T-helper 17 cell (primary cell): ENCODE data around the gene PRRG4. TPM values are rescaled to one million over a fixed set of nuclear protein-coding genes. Genes with fewer than 3 reads are reported as not detected.
"Not testable (repeated sequence)": the region's sequence is repeated elsewhere in the genome, so short reads cannot be mapped to it uniquely, and the experiment has no call there.

Source experiments
- ATAC-seq: fragments of 150-1000 bp; cut with Tn5 transposase; 2 replicates; pipeline ENCODE4 v1.10.0; 2021; ENCODE audit warnings: mild to moderate bottlenecking, moderate library complexity
- DNase-seq, 3 donors: peaks; one replicate each; pipeline versions ENCODE4 v3.0.0 to v3.0.0-alpha.2; 2020 to 2021
- H3K9me3 ChIP-seq: one replicate; pipeline ENCODE4 v1.7.0; 2013; ENCODE audit warnings: low read length, mild to moderate bottlenecking; ENCODE audit not compliant: control insufficient read depth, poor library complexity, severe bottlenecking
- H3K27ac Mint-ChIP-seq: one replicate; pipeline ENCODE4 v1.8.0; 2022; ENCODE audit warnings: mild to moderate bottlenecking, moderate library complexity, mixed read lengths
- H3K27me3 Mint-ChIP-seq: one replicate; pipeline ENCODE4 v1.8.0; 2022; ENCODE audit warnings: mixed read lengths
- H3K36me3 Mint-ChIP-seq: one replicate; pipeline ENCODE4 v1.8.0; 2022; ENCODE audit warnings: low read depth, mixed read lengths
- H3K4me1 Mint-ChIP-seq: one replicate; pipeline ENCODE4 v1.8.0; 2022; ENCODE audit warnings: mild to moderate bottlenecking, mixed read lengths
- H3K4me3 Mint-ChIP-seq: one replicate; pipeline ENCODE4 v1.8.0; 2022; ENCODE audit warnings: mild to moderate bottlenecking, moderate library complexity, mixed read lengths
- total RNA-seq, 4 donors: library from RNA in 2 of 4; stranded (reverse) in 2 of 4; gene quantifications; one replicate each; pipeline ENCODE4 v1.2.3 and lab custom pipeline; 2022 to 2026

Gene PRRG4
- total RNA-seq, 2 donors from 2014 or later, result 0.07 TPM; not detected in 1

DNA sequence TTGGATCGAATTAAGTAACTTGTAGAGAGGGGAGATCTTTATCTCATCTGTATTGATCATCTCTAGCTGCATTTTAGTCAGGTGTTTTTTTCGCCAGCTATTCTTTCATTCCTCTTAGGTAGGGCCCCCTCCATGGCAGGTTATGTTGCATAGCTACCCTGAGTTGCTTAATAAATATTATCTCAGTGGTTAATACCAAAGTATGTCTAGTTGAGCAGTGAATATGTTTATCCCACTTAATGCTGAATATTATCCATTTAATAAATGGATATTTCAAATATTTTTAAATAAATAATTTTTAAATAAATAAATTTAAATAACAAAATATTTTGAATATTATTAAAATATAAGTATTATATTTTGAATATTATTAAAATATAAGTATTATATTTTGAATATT, 9.6 kb downstream of the PRRG4 start:
- peaks cover 23% of the 10 kb centered on the region for H3K27me3 Mint-ChIP-seq
- no peaks in the 10 kb centered on the region for H3K9me3 ChIP-seq
- no peaks in the 10 kb centered on the region for H3K4me1 Mint-ChIP-seq
- H3K4me3 Mint-ChIP-seq, result no peak overlapping the region
- ATAC-seq, result no peak
- no peak overlapping the region for H3K27ac Mint-ChIP-seq
- H3K36me3 Mint-ChIP-seq, result no peaks in the 10 kb centered on the region
- no peak for DNase-seq

DNA sequence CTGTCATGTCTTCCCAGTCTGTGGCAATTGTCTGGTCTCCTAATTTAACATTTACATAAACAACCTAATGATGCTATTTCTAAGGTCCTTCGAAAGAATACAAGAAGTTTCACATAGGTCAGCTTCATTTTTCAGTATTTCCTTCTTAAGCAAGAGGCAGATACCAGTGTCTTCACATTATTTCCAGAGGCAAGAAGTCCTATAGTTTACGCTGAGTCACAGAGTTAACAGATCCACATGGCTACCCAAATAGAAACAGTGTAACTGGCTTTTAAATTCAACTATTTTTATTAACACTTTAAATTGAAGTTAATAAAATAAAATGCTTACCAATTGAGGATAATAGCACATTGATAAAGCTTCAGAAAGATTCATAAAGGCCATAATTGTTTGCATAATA, 10.9 kb downstream of the PRRG4 start:
- H3K27ac Mint-ChIP-seq, result no peak overlapping the region
- H3K27me3 Mint-ChIP-seq, result peaks cover 29% of the 10 kb centered on the region
- no peaks in the 10 kb centered on the region for H3K9me3 ChIP-seq
- ATAC-seq (no peak), DNase-seq (no peak)
- H3K4me3 Mint-ChIP-seq, result no peak overlapping the region
- H3K36me3 Mint-ChIP-seq, result no peaks in the 10 kb centered on the region
- no peaks in the 10 kb centered on the region for H3K4me1 Mint-ChIP-seq

DNA sequence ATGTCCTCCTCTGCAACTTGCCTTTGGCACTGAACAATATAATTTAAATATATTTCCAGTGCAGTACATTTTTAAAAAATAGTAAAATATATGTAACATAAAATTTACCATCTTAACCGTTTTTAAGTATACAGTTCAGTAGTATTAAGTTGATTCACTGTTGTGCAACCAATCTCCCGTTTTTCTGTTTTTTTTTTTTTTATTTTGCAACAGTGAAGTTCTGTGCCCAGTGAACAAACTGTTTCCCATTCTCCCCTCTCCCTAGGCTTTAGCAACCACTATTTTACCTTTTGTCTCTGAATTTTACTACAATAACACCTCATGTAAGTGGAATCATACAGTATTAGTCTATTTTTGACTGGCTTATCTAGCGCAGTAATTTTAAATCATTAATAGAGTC, 13.8 kb downstream of the PRRG4 start:
- peaks cover 24% of the 10 kb centered on the region for H3K27me3 Mint-ChIP-seq
- H3K4me3 Mint-ChIP-seq, result no peak overlapping the region
- no peak overlapping the region for H3K27ac Mint-ChIP-seq
- H3K4me1 Mint-ChIP-seq, result no peaks in the 10 kb centered on the region
- DNase-seq, result no peak
- no peaks in the 10 kb centered on the region for H3K9me3 ChIP-seq
- H3K36me3 Mint-ChIP-seq, result no peaks in the 10 kb centered on the region
- no peak for ATAC-seq

DNA sequence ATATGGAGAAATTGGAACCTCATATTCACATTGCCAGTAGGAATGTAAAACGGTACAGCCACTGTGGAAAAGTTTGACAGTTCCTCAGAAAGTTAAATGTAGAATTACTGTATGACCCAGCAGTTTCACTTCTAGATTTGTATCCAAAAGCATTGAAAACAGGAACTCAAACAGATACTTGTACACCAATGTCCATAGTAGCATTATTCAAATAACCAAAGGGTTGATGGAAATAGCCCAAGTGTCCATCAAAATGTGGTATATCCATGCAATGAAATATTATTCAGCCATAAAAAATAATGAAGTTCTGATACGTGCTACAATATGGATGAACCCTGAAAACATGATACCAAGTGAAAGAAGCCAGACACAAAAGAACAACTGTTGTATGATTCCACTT, 17.8 kb downstream of the PRRG4 start:
- H3K27ac Mint-ChIP-seq, result no peak overlapping the region
- DNase-seq, result no peak

DNA sequence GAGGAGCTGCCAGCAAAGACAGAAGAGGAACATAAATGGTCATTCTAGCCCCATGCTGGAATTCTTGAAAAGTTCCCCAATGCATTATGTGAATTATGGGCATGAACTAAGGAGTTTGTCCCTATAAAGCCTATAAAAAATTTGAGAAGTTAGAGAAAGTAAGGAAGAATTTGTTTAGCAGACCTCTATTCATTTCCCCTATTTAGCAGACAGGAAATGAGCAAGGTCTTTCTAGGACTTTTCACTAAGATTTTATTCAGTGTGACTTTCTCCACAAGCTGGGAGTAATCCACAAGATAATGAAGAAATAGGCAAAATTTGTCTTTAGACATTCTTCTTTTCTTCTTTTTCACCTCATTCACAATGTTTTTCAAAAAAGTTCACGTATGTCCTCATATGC, 20.0 kb downstream of the PRRG4 start:
- Mint-ChIP-seq H3K4me3 (no peak overlapping the region), H3K36me3 (no peaks in the 10 kb centered on the region), H3K27me3 (peaks cover 36% of the 10 kb centered on the region), H3K4me1 (peaks cover 8% of the 10 kb centered on the region), H3K27ac (no peak overlapping the region)
- no peaks in the 10 kb centered on the region for H3K9me3 ChIP-seq
- DNase-seq (no peak), ATAC-seq (no peak)

More for the DNA sequence above, 17.8 kb downstream of the PRRG4 start:
- H3K4me1 Mint-ChIP-seq, result peaks cover 8% of the 10 kb centered on the region
- no peak for ATAC-seq
- peaks cover 24% of the 10 kb centered on the region for H3K27me3 Mint-ChIP-seq
- H3K4me3 Mint-ChIP-seq, result no peak overlapping the region
- no peaks in the 10 kb centered on the region for H3K36me3 Mint-ChIP-seq
- no peaks in the 10 kb centered on the region for H3K9me3 ChIP-seq

DNA sequence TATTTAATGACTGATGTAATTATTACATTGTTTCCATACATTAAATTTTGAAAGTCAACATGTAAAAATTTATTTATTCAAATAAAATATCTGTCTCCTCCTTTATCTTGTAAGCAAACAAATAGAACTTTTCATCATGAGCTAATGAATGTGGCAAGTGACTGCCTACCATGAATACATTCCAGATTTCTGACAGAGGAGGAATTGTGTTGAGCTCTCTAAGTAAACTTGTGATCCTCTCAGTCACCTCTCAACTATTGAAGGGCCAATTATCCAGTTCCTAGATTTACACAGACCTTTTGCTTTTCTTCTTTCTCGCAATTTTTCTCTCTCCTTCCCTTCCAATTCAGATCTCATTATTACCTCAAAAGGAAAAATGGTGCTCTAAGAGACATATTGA, 21.5 kb downstream of the PRRG4 start:
- H3K4me3 Mint-ChIP-seq, result no peak overlapping the region
- H3K4me1 Mint-ChIP-seq, result peaks cover 8% of the 10 kb centered on the region
- H3K27me3 Mint-ChIP-seq, result peaks cover 28% of the 10 kb centered on the region
- no peaks in the 10 kb centered on the region for H3K9me3 ChIP-seq
- no peak overlapping the region for H3K27ac Mint-ChIP-seq
- ATAC-seq (no peak), DNase-seq (no peak)
- no peaks in the 10 kb centered on the region for H3K36me3 Mint-ChIP-seq

DNA sequence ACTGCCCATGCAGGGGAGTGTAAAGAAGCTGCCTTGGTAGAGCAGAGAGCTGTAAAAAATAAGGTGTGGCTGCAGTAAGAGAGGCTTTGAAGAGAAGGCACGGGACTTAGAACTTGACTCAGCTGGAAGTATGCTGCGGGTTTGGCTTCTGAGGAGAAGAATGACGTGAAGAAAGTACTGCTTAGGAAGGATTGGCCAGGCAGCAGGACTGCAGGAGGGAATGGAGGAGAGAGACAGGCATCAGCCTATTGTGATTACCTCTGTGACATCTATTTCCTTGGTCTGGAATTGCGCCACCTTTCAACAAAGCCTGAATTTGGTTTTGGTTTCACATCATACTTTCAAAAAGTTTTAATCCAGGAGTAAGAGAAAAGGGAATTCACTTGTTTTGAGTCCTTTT, 22.5 kb downstream of the PRRG4 start:
- H3K27ac Mint-ChIP-seq, result no peak overlapping the region

DNA sequence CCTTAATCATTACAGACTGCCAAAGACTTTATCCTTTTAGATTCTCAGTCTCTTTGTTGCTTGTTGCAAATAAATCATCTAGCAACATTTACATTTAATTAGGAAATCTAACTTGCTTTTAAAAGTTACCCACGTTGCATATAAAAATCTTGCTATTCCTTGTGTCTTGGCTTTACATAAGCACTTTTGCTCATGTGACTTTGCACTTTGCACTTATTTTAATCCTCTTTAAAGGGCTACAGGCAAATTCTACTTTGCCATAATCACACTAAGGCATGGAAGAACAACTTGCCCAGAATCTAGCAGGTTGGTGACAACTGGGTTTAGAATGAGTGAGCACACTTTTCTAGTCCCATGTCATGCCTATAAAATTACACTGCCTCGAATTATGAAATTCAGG, 25.9 kb downstream of the PRRG4 start:
- H3K36me3 Mint-ChIP-seq, result peaks cover 2% of the 10 kb centered on the region
- no peak overlapping the region for H3K27ac Mint-ChIP-seq
- no peak overlapping the region for H3K4me3 Mint-ChIP-seq
- H3K27me3 Mint-ChIP-seq, result peaks cover 21% of the 10 kb centered on the region
- DNase-seq, result no peak
- no peaks in the 10 kb centered on the region for H3K9me3 ChIP-seq
- ATAC-seq, result no peak
- peaks cover 3% of the 10 kb centered on the region for H3K4me1 Mint-ChIP-seq

More for the DNA sequence above, 22.5 kb downstream of the PRRG4 start:
- ATAC-seq (no peak), DNase-seq (no peak)
- Mint-ChIP-seq H3K4me1 (peaks cover 8% of the 10 kb centered on the region), H3K27me3 (peaks cover 23% of the 10 kb centered on the region), H3K4me3 (no peak overlapping the region), H3K36me3 (no peaks in the 10 kb centered on the region)
- no peaks in the 10 kb centered on the region for H3K9me3 ChIP-seq

DNA sequence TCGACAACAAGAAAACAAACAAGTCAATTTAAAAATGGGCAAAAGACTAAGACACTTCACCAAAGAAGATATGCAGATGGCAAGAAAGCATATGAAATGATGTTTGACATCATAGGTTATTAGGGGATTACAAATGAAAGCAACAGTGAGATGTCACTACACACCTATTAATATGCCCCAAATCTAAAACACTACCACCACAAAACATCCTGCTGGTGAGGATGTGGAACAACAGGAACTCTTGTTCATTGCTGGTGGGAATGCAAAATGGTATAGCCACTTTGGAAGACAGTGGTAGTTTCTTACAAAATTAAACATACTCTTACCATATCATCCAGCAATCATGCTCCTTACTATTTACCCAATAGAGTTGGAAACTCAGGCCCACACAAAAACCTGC, 29.0 kb downstream of the PRRG4 start:
- no peak overlapping the region for H3K4me3 Mint-ChIP-seq
- no peak overlapping the region for H3K27ac Mint-ChIP-seq
- no peaks in the 10 kb centered on the region for H3K4me1 Mint-ChIP-seq
- peaks cover 2% of the 10 kb centered on the region for H3K36me3 Mint-ChIP-seq
- ATAC-seq (no peak), DNase-seq (no peak)
- no peaks in the 10 kb centered on the region for H3K9me3 ChIP-seq
- H3K27me3 Mint-ChIP-seq, result peaks cover 20% of the 10 kb centered on the region

DNA sequence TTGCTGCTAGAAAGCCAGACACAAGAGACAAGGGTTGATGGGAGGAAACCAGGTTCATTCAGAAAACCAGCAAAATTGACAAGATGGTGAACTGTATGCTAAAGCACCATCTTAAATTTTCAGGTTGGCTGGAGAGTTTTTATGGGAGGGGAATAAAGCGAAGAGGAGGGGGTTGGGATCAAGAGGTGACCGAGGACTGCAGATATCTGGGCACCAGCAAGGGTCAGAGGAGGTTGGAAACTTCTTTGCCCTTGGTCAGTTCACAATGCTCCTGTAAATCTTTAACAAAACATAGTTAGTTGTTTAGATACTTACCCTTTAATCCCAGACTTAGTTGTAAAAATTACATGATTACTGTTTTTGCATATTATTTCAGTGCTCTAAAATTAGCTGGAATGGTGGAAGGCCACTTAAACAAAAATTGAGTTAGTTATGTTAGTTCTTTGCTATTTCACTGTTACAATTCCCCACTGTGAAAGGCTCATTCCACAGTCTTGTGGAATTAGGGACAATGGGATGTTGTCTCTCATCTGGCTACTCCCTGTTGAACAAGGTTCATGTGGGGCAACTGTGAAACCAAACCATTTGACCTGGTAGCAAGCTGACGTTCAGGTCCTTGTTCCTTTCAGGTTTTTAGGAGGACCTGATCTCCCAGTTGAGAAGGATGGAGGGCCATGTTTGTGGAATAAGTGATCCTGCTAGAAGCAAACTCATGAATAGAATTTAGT, 32.3 kb downstream of the PRRG4 start:
- H3K27me3 Mint-ChIP-seq, result peaks cover 24% of the 10 kb centered on the region
- no peak overlapping the region for H3K4me3 Mint-ChIP-seq
- no peak overlapping the region for H3K27ac Mint-ChIP-seq
- no peaks in the 10 kb centered on the region for H3K9me3 ChIP-seq
- ATAC-seq (no peak), DNase-seq (no peak)
- no peaks in the 10 kb centered on the region for H3K4me1 Mint-ChIP-seq
- H3K36me3 Mint-ChIP-seq, result peaks cover 2% of the 10 kb centered on the region

DNA sequence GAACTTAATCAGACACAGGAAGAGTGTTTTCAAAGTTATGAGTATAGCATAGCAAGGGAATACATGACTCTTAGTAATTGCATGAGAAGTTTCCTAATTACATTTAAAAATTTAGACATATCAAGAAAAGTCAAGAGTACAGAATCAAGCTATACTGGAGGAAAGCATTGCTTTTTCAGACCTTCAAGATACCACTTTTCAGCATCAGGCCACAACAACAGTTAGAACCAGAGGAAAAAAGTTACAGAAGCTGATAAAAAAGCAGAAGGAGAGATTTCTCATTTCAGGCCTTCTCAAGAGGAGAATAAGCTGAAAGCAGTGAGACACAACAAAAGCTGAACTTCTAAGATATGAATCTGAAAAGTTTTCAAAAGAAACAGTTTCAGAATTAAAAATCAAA, 34.8 kb downstream of the PRRG4 start:
- Mint-ChIP-seq H3K4me3 (no peak overlapping the region), H3K27me3 (peaks cover 20% of the 10 kb centered on the region), H3K36me3 (no peaks in the 10 kb centered on the region), H3K27ac (no peak overlapping the region), H3K4me1 (no peaks in the 10 kb centered on the region)
- no peak for DNase-seq
- ATAC-seq, result no peak
- H3K9me3 ChIP-seq, result no peaks in the 10 kb centered on the region

DNA sequence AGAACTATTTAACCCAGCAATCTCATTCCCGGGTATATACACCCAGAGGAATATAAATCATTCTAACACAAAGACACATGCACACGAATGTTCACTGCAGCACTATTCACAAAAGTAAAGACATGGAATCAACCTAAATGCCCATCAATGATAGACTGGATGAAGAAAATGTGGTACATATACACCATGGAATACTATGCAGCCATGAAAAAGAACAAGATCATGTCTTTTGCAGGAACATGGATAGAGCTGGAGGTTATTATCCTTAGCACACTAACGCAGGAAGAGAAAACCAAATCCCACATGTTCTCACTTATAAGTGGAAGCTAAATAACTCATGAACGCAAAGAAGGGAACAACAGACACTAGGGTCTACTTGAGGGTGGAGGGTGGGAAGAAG, 39.0 kb downstream of the PRRG4 start:
- H3K27me3 Mint-ChIP-seq, result peaks cover 13% of the 10 kb centered on the region
- not testable (repeated sequence) for H3K27ac Mint-ChIP-seq, DNase-seq, H3K36me3 Mint-ChIP-seq, H3K4me1 Mint-ChIP-seq, H3K9me3 ChIP-seq, ATAC-seq, H3K4me3 Mint-ChIP-seq

DNA sequence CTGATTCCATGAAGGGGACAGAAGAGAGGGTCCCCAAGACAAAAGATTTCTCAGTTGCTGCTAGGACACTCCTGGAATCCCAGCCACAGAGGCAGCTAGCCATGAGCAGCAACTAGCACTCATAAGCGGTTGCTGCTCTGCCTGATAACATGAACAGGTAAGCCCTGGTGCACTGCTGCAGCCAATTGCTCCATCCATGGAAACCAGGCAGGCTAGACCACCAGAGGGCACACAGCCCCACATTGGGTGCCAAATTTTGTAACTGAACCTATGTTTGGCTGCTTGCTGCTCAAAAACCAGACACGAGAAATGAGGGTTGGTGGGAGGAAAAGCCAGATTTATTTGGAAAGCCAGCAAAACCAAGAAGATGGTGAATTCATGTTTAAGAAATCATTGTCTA, 40.9 kb downstream of the PRRG4 start:
- Mint-ChIP-seq H3K27ac (no peak overlapping the region), H3K4me3 (no peak overlapping the region)
- peak; percentile 54 for ATAC-seq

DNA sequence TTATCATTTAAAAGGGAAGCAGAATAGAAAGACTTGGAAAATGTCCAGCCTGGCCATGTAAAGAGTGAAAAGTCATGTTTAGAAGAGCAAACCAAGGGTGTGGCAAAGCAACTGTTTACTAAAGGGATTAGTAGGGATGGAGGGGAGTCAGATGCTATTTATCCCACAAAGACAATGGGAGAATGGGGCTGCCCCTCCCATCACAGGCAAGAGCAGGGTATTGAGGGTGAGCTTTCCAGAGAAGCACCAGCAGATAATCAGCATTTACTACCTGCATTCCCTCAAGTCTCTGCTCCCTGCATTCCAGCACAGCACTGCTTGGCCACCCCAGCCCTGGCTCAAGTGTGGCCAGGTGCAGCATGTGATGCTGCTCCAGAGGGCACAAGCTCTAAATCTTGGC, 44.4 kb downstream of the PRRG4 start:
- H3K9me3 ChIP-seq, result no peaks in the 10 kb centered on the region
- ATAC-seq (no peak), DNase-seq (no peak)
- Mint-ChIP-seq H3K4me3 (no peak overlapping the region), H3K4me1 (no peaks in the 10 kb centered on the region), H3K27me3 (peaks cover 13% of the 10 kb centered on the region), H3K36me3 (peaks cover 2% of the 10 kb centered on the region), H3K27ac (no peak overlapping the region)

More for the DNA sequence above, 40.9 kb downstream of the PRRG4 start:
- no peaks in the 10 kb centered on the region for H3K4me1 Mint-ChIP-seq
- peaks cover 20% of the 10 kb centered on the region for H3K27me3 Mint-ChIP-seq
- no peaks in the 10 kb centered on the region for H3K36me3 Mint-ChIP-seq
- no peak for DNase-seq
- no peaks in the 10 kb centered on the region for H3K9me3 ChIP-seq
